ENCODE data around the gene MAN1A1. TPM values are rescaled to one million over a fixed set of nuclear protein-coding genes. Genes with fewer than 3 reads are reported as not detected.

Gene MAN1A1
- total and polyA plus RNA-seq, 2 of the 8 experiments (the other 6 are each of a cell fraction or from before 2014, with no cell fraction given) = 1.8 to 5.4 TPM

DNA sequence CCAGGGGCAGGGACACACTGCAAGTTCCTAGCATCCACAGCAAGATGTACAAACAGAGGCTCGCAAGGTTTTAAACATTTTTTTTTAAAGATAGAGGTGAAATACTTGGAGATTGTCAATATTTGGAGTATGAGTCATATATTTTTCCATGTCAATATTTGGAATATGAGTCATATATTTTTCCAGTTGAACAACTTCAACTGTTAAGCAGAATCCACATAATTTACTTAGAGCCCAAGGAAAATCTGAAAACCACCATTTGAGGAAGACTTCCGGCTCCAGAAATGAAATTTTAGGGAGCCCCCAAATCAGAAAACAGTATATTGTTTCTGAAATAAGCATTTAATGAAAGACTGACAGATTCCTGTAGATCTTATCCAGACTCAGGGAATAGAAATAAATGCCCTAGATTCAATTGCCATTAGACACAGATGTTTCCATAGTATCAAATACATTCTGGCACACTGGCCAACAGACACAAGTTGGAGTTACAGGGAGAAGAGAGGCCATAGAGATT is 219.5 kb downstream of the MAN1A1 start:
- Histone ChIP-seq H3K9ac (replicated peaks in 1 of 4; ENCODE audit: extremely low read depth in 1 of 4, low read depth in 3 of 4, low read length in 3 of 4) (no peak overlapping the region), H3K14ac (ENCODE audit: insufficient read length) (no peak overlapping the region), H4K91ac (replicated peaks; ENCODE audit: insufficient read length, low read length) (no peak overlapping the region), H4K5ac (ENCODE audit: insufficient read length, low read depth, low read length) (no peak overlapping the region), H3K27ac (ENCODE audit: low read depth, low read length) (no peak overlapping the region), H3K79me2 (ENCODE audit: control insufficient read depth in 1 of 2, insufficient read depth in 2 of 2, low read length in 2 of 2) (no peaks in the 10 kb centered on the region), H4K8ac (ENCODE audit: extremely low read depth, insufficient read depth, low read length) (no peak overlapping the region), H3K27me3 (replicated peaks in 1 of 4; ENCODE audit: control insufficient read depth in 3 of 4, extremely low read depth in 1 of 4, insufficient read depth in 3 of 4, low read length in 3 of 4) (no peaks in the 10 kb centered on the region), H2BK20ac (ENCODE audit: low read length) (no peak overlapping the region), H2AK5ac (ENCODE audit: low read depth, low read length) (no peak overlapping the region), H3K36me3 (ENCODE audit: control insufficient read depth in 2 of 4, insufficient read depth in 4 of 4, low read length in 3 of 4) (no peaks in the 10 kb centered on the region), H3K18ac (ENCODE audit: extremely low read depth, low read length) (no peak overlapping the region), H2BK12ac (ENCODE audit: low read depth, low read length) (no peak overlapping the region), H3K56ac (replicated peaks; ENCODE audit: insufficient read length, low read depth, low read length) (no peak overlapping the region), H3K9me3 (ENCODE audit: insufficient read depth in 2 of 2, low read depth in 1 of 2, low read length in 1 of 2) (0 out of 4 replicates have a peak, but pooled peaks cover 0 to 4% of the 10 kb centered on the region in 2 experiments), H4K20me1 (replicated peaks in 1 of 2; ENCODE audit: control insufficient read depth in 1 of 2, insufficient read depth in 2 of 2, low read length in 2 of 2) (no peaks in the 10 kb centered on the region), H2AFZ (ENCODE audit: low read length) (no peak overlapping the region), H3K4me3 (ENCODE audit: extremely low read depth in 1 of 4, insufficient read depth in 2 of 4, low read depth in 3 of 4, low read length in 4 of 4) (no peak overlapping the region), H3K4ac (replicated peaks; ENCODE audit: insufficient read length, low read depth, low read length) (no peak overlapping the region), H3K4me2 (ENCODE audit: insufficient read depth in 1 of 2, low read depth in 2 of 2, low read length in 2 of 2) (no peak overlapping the region), H3K79me1 (ENCODE audit: low read depth, low read length) (no peaks in the 10 kb centered on the region), H3K23ac (ENCODE audit: insufficient read length) (no peak overlapping the region), H2BK120ac (replicated peaks; ENCODE audit: low read depth, low read length) (no peak overlapping the region), H3K4me1 (replicated peaks in 1 of 4; ENCODE audit: control insufficient read depth in 3 of 4, insufficient read depth in 4 of 4, low read length in 3 of 4) (peaks cover 0 to 4% (median 3%) of the 10 kb centered on the region in 4 experiments; a peak in 5 of 7 replicates), H2BK15ac (ENCODE audit: low read length) (no peak overlapping the region), H2BK5ac (ENCODE audit: low read depth, low read length) (no peak overlapping the region), H3K23me2 (ENCODE audit: low read depth, low read length) (no peaks in the 10 kb centered on the region)
- FAIRE-seq (no peak), DNase-seq (ENCODE audit: low read depth in 1 of 2, low spot score in 2 of 2) (no peak)
- no peak for TF ChIP-seq KDM1A (IDR thresholded peaks at IDR 0.05; ENCODE audit: borderline replicate concordance, low read length)
- 91% methylated on average over 2 of the region's 2 CpGs; no CpG with 5 or more reads in 1 of the 2 experiments for WGBS, 2 experiments (ENCODE audit: extremely low coverage in 1 of 2, insufficient coverage in 1 of 2, insufficient read length in 1 of 2, insufficient replicate concordance in 2 of 2, low coverage in 1 of 2, low lambda C conversion rate in 2 of 2, missing lambda C conversion rate in 1 of 2)
- POLR2A ChIA-PET (ENCODE audit: partially characterized antibody) = no interaction called here
- CTCF ChIA-PET (ENCODE audit: partially characterized antibody) = interaction anchor here (0.6 to 2.0 kb wide), 27 partner anchors 8 to 631 kb away, joined by 3 to 25 read pairs (median 4); partner anchors contain the start of gene FAM184A
